ENCODE results near the gene AUNIP. TPM values are rescaled to one million over a fixed set of nuclear protein-coding genes. Genes with fewer than 3 reads are reported as not detected.

AUNIP gene
- total RNA-seq, 1 experiment from 2014 or later, result 16.1 TPM

GRCh38 chr1:25876693-25877077 is 17.4 kb upstream of the AUNIP start (continued):
- no peak for TF ChIP-seq E2F4 (CRISPR knock-in tag; IDR thresholded peaks at IDR 0.05; ENCODE audit: borderline replicate concordance, low read depth)

- peak overlapping the region; percentile 72 for H3K4me3 Mint-ChIP-seq
- H3K4me1 Mint-ChIP-seq, result peaks cover 19% of the 10 kb centered on the region
- ChIA-PET POLR2A (interaction anchor here (0.6 to 2.5 kb wide), 5 partner anchors 17 to 371 kb away, joined by 3 to 16 read pairs (median 4); no protein-coding TSS in a partner anchor), CTCF (interaction anchor here (1.1 to 4.1 kb wide), 12 partner anchors 12 to 410 kb away, joined by 3 to 55 read pairs (median 7); partner anchors contain the start of genes CEP85 and PAFAH2)
- H3K36me3 Mint-ChIP-seq, result no peaks in the 10 kb centered on the region
- DNase-seq (ENCODE audit: low spot score) (peak; percentile 75), ATAC-seq (peak; percentile 77)
- no peaks in the 10 kb centered on the region for H3K9me3 Mint-ChIP-seq
- peak overlapping the region; percentile 80 for H3K27ac Mint-ChIP-seq
- 0 out of 2 replicates have a peak, but pooled peaks have one; percentile 33 for TF ChIP-seq TEAD4 (CRISPR knock-in tag; IDR thresholded peaks at IDR 0.05)
- no peak for TF ChIP-seq FOXP1 (CRISPR knock-in tag; IDR thresholded peaks at IDR 0.05; ENCODE audit: borderline replicate concordance)
- TF ChIP-seq RELA (CRISPR knock-in tag; IDR thresholded peaks at IDR 0.05; ENCODE audit: borderline replicate concordance), result 0 out of 2 replicates have a peak, but pooled peaks have one; percentile 4
- H3K27me3 Mint-ChIP-seq (ENCODE audit: low read depth), result peaks cover 21% of the 10 kb centered on the region
Observed at GRCh38 chr1:25875856-25876692, 16.8 kb upstream of the AUNIP start.

- CTCF ChIA-PET, result interaction anchor here (0.8 to 4.1 kb wide), 16 partner anchors 9 to 410 kb away, joined by 3 to 55 read pairs (median 6); partner anchors contain the start of genes CEP85 and PAFAH2
- Mint-ChIP-seq H3K27ac (peak within 1 kb of the TSS; percentile 80), H3K4me1 (peaks cover 23% of the 10 kb centered on the region), H3K36me3 (no peaks in the 10 kb centered on the region), H3K27me3 (ENCODE audit: low read depth) (peaks cover 19% of the 10 kb centered on the region), H3K9me3 (no peaks in the 10 kb centered on the region), H3K4me3 (peak within 1 kb of the TSS; percentile 77)
- POLR2A ChIA-PET, result interaction anchor here (0.6 to 2.5 kb wide), 10 partner anchors 13 to 506 kb away, joined by 3 to 16 read pairs (median 4); partner anchors contain the start of gene STMN1
- peak; percentile 80 for DNase-seq (ENCODE audit: low spot score)
- peak; percentile 56 for ATAC-seq
- TF ChIP-seq CBFB (CRISPR knock-in tag; IDR thresholded peaks at IDR 0.05; ENCODE audit: low read depth) (no peak), ZNF425 (CRISPR knock-in tag; conservative IDR thresholded peaks at IDR 0.05) (no peak), CDX4 (CRISPR knock-in tag; IDR thresholded peaks at IDR 0.05; ENCODE audit: borderline replicate concordance) (no peak), RELA (CRISPR knock-in tag; IDR thresholded peaks at IDR 0.05; ENCODE audit: borderline replicate concordance) (peak; percentile 82; the same call in 1 of the 2 replicates), NFATC4 (CRISPR knock-in tag; IDR thresholded peaks at IDR 0.05) (no peak), JAZF1 (CRISPR knock-in tag; IDR thresholded peaks at IDR 0.05) (no peak), ATF3 (CRISPR knock-in tag; conservative IDR thresholded peaks at IDR 0.05) (no peak), NR1H2 (CRISPR knock-in tag; IDR thresholded peaks at IDR 0.05) (no peak), NR3C1 (CRISPR knock-in tag; conservative IDR thresholded peaks at IDR 0.05; ENCODE audit: low read depth) (no peak), ZNF232 (CRISPR knock-in tag; IDR thresholded peaks at IDR 0.05) (peak; percentile 42; the same call in 1 of the 2 replicates), ZNF281 (CRISPR knock-in tag; IDR thresholded peaks at IDR 0.05) (0 out of 2 replicates have a peak, but pooled peaks have one; percentile 12), AR (CRISPR knock-in tag; IDR thresholded peaks at IDR 0.05) (no peak), ZBTB21 (CRISPR knock-in tag; IDR thresholded peaks at IDR 0.05; ENCODE audit: borderline replicate concordance) (no peak), JUN (CRISPR knock-in tag; IDR thresholded peaks at IDR 0.05) (no peak; the same call in 1 of the 2 replicates), CREM (CRISPR knock-in tag; IDR thresholded peaks at IDR 0.05) (peak; percentile 49; the same call in 1 of the 2 replicates), MAX (CRISPR knock-in tag; IDR thresholded peaks at IDR 0.05) (peak; percentile 81)
Observed at GRCh38 chr1:25875154-25875855, 16.0 kb upstream of the AUNIP start, which contains the start of gene PAQR7. Gene PAQR7 (minus strand): TSS chr1:25875708. CDS start chr1:25863839, 11,869 bp downstream.

All from WTC11 (cell line).